Lower leg skin (tissue), 3 donors: ENCODE data around the gene SLC16A9.

Experiments used
- CTCF ChIP-seq, 3 donors: fragments of 450-650 bp; IDR thresholded peaks; one replicate each; pipeline ENCODE4 v1.5.1; 2016; ENCODE audit warnings: antibody characterized with exemption in 3 of 3, mild to moderate bottlenecking in 3 of 3, moderate library complexity in 2 of 3
- POLR2A ChIP-seq, 2 donors: fragments of 450-650 bp; IDR thresholded peaks; one replicate each; pipeline ENCODE4 v1.6.1; 2016 to 2017; ENCODE audit warnings: antibody characterized with exemption in 2 of 2, mild to moderate bottlenecking in 1 of 2, moderate library complexity in 1 of 2

DNA sequence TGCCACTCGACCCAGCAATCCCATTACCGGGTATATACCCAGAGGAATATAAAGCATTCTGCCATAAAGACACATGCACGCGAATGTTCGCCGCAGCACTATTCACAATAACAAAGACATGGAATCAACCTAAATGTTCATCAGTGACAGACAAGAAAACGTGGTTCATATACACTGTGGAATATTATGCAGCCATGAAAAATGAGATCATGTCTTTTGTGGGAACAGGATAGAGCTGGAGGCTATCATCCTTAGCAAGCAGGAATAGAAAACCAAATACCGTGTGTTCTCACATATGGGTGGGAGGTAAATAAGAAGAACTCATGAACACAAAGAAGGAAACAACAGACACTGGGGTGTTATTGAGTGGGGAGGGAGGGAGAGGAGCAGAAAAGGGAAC lies 84.7 kb downstream of the SLC16A9 start:
- TF ChIP-seq POLR2A (IDR thresholded peaks at IDR 0.05) (no peak), CTCF (IDR thresholded peaks at IDR 0.05) (no peak)
